Astrocyte (in vitro differentiated cells and primary cell): Measurements from ENCODE around the gene MGMT. TPM values are rescaled to one million over a fixed set of nuclear protein-coding genes. Genes with fewer than 3 reads are reported as not detected.

Experiments
- DNase-seq: peaks from one replicate; pipeline ENCODE4 v3.0.0-alpha.2; 2010; ENCODE audit warnings: low read depth
- FAIRE-seq: peaks from 2 replicates; lab custom pipeline; 2011; peaks lifted over from hg19 to GRCh38; lab: Jason Lieb, UNC
- H2AFZ ChIP-seq: 2 replicates; pipeline ENCODE4 v1.6.0; 2012; ENCODE audit warnings: low read depth, low read length, inconsistent platforms
- H3K27ac ChIP-seq: 2 replicates; pipeline ENCODE4 v1.5.1; 2011; ENCODE audit warnings: low read depth, low read length, inconsistent platforms
- H3K27me3 ChIP-seq: 2 replicates; pipeline ENCODE4 v1.6.0; 2011; ENCODE audit warnings: low read length, inconsistent platforms; ENCODE audit not compliant: insufficient read depth
- H3K36me3 ChIP-seq: 2 replicates; pipeline ENCODE4 v1.5.1; 2011; ENCODE audit warnings: low read length, inconsistent platforms; ENCODE audit not compliant: insufficient read depth
- H3K4me1 ChIP-seq: 2 replicates; pipeline ENCODE4 v1.5.1; 2011; ENCODE audit warnings: low read length, inconsistent platforms; ENCODE audit not compliant: insufficient read depth
- H3K4me2 ChIP-seq: 2 replicates; pipeline ENCODE4 v1.6.0; 2012; ENCODE audit warnings: low read length, inconsistent platforms
- H3K4me3 ChIP-seq: 2 replicates; pipeline ENCODE4 v1.5.1; 2011; ENCODE audit warnings: low read depth, mild to moderate bottlenecking, low read length, inconsistent platforms; ENCODE audit not compliant: insufficient read depth
- H3K79me2 ChIP-seq: 2 replicates; pipeline ENCODE4 v1.6.0; 2012; ENCODE audit warnings: mild to moderate bottlenecking, low read length, inconsistent platforms; ENCODE audit not compliant: insufficient read depth
- H3K9ac ChIP-seq: 2 replicates; pipeline ENCODE4 v1.6.0; 2012; ENCODE audit warnings: mild to moderate bottlenecking, low read length, inconsistent platforms
- H3K9me3 ChIP-seq: 2 replicates; pipeline ENCODE4 v1.5.1; 2012; ENCODE audit warnings: low read depth, mild to moderate bottlenecking, low read length, inconsistent platforms; ENCODE audit not compliant: insufficient read depth
- H4K20me1 ChIP-seq: 2 replicates; pipeline ENCODE4 v1.6.0; 2012; ENCODE audit warnings: low read length, inconsistent platforms; ENCODE audit not compliant: insufficient read depth
- H3K27ac Mint-ChIP-seq: one replicate; pipeline ENCODE4 v1.8.0; 2021; ENCODE audit warnings: mild to moderate bottlenecking, mixed read lengths; ENCODE audit not compliant: unreplicated experiment
- H3K27me3 Mint-ChIP-seq: one replicate; pipeline ENCODE4 v1.8.0; 2021; ENCODE audit warnings: low read depth, mixed read lengths; ENCODE audit not compliant: unreplicated experiment
- H3K36me3 Mint-ChIP-seq: one replicate; pipeline ENCODE4 v1.8.0; 2021; ENCODE audit warnings: low read depth, mixed read lengths; ENCODE audit not compliant: unreplicated experiment
- H3K4me1 Mint-ChIP-seq: one replicate; pipeline ENCODE4 v1.8.0; 2021; ENCODE audit warnings: low read depth, mixed read lengths; ENCODE audit not compliant: unreplicated experiment
- H3K4me3 Mint-ChIP-seq: one replicate; pipeline ENCODE4 v1.8.0; 2021; ENCODE audit warnings: mild to moderate bottlenecking, moderate library complexity, mixed read lengths; ENCODE audit not compliant: unreplicated experiment
- H3K9me3 Mint-ChIP-seq: one replicate; pipeline ENCODE4 v1.8.0; 2021; ENCODE audit warnings: mild to moderate bottlenecking, mixed read lengths; ENCODE audit not compliant: unreplicated experiment
- CTCF ChIP-seq: IDR thresholded peaks from 2 replicates; pipeline ENCODE4 v1.5.1; 2011; ENCODE audit warnings: low read depth, mild to moderate bottlenecking, inconsistent platforms, low read length, moderate library complexity; ENCODE audit not compliant: insufficient read depth
- EZH2 ChIP-seq: IDR thresholded peaks from 2 replicates; pipeline ENCODE4 v1.6.1; 2012; ENCODE audit warnings: mild to moderate bottlenecking, low read length, inconsistent platforms; ENCODE audit not compliant: insufficient read depth
- total RNA-seq: library from RNA; stranded (reverse); gene quantifications from 2 replicates; pipeline ENCODE4 v1.2.1, GENCODE V29; 2021

Gene MGMT
- total RNA-seq, 1 donor from 2014 or later: 9.5 TPM

GRCh38 chr10:129744134-129745111 is 277.4 kb downstream of the MGMT start:
- no peak for DNase-seq
- no peak for TF ChIP-seq CTCF
- no peak for TF ChIP-seq EZH2
- Histone ChIP-seq H3K4me2 (no peak overlapping the region), H3K4me1 (no peaks in the 10 kb centered on the region), H3K4me3 (no peak overlapping the region), H3K27me3 (no peaks in the 10 kb centered on the region), H3K9me3 (peaks cover 11% of the 10 kb centered on the region), H2AFZ (no peak overlapping the region), H3K79me2 (no peaks in the 10 kb centered on the region), H3K27ac (no peak overlapping the region), H3K9ac (no peak overlapping the region), H3K36me3 (no peaks in the 10 kb centered on the region), H4K20me1 (no peaks in the 10 kb centered on the region)
- FAIRE-seq: no peak
- Mint-ChIP-seq H3K27ac (no peak overlapping the region), H3K4me1 (no peaks in the 10 kb centered on the region), H3K9me3 (peaks cover 6% of the 10 kb centered on the region), H3K27me3 (peaks cover 3% of the 10 kb centered on the region), H3K4me3 (no peak overlapping the region), H3K36me3 (peaks cover 2% of the 10 kb centered on the region)

GRCh38 chr10:129745186-129745750 is 278.2 kb downstream of the MGMT start:
- no peaks in the 10 kb centered on the region for H4K20me1 ChIP-seq
- no peak for DNase-seq
- Mint-ChIP-seq H3K27me3 (peaks cover 3% of the 10 kb centered on the region), H3K4me1 (no peaks in the 10 kb centered on the region), H3K36me3 (peaks cover 2% of the 10 kb centered on the region), H3K4me3 (no peak overlapping the region), H3K27ac (no peak overlapping the region), H3K9me3 (peaks cover 6% of the 10 kb centered on the region)
- no peak overlapping the region for H2AFZ ChIP-seq
- no peaks in the 10 kb centered on the region for H3K27me3 ChIP-seq
- H3K4me3 ChIP-seq: no peak overlapping the region
- TF ChIP-seq EZH2 (no peak), CTCF (no peak)
- no peaks in the 10 kb centered on the region for H3K36me3 ChIP-seq
- H3K27ac ChIP-seq: no peak overlapping the region
- peaks cover 11% of the 10 kb centered on the region for H3K9me3 ChIP-seq
- no peaks in the 10 kb centered on the region for H3K79me2 ChIP-seq
- H3K4me1 ChIP-seq: no peaks in the 10 kb centered on the region
- no peak overlapping the region for H3K4me2 ChIP-seq
- H3K9ac ChIP-seq: no peak overlapping the region
- FAIRE-seq: no peak
